ENCODE measurements around the gene GNB3. TPM values are rescaled to one million over a fixed set of nuclear protein-coding genes. Genes with fewer than 3 reads are reported as not detected.

The GNB3 gene
- total and polyA plus RNA-seq, 4 donors = under 0.01 to 0.12 TPM; not detected in 2

DNA sequence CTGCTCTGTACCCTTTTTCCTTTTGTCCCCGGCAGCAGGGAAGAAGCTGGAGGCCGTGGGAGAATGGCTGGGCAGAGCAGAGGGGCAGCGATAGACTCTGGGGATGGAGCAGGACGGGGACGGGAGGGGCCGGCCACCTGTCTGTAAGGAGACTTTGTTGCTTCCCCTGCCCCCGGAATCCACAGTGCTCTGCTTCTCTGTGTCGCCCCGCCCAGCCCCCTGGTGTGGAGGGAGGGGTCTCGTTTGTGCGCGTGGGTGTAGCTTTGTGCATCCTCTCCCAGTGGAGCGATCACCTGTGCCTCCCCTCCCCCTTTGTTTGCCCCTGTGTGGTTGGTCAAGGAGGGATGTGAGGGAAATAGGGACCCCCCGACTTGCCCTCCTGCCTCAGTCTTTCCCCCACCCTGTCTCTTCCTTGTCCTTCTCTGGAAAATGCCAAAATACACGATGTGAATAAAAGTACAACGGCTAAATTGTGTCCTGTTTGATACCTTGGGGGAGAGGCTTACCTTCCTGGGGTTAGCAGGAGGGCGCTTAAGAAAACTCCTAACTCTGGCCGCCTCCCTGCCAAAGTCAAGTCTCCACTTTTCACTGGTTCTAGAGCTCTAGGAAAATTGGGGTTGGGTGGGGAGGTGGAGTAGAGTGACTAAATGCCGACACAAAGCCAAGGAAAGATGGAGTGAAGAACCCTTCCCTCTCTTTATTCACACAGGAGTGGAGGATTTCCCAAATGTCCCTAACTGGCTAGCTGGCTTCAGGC is 25.6 kb downstream of the GNB3 start:
- 83% methylated on average over 19 of the region's 19 CpGs for WGBS
- Histone ChIP-seq H3K4me1 (ENCODE audit: control insufficient read depth in 4 of 4, insufficient read depth in 4 of 4, low read length in 3 of 4) (peaks cover 3 to 33% (median 29%) of the 10 kb centered on the region in 4 donors), H3K9me3 (ENCODE audit: control insufficient read depth in 4 of 4, low read length in 3 of 4) (no peaks in the 10 kb centered on the region), H3K36me3 (ENCODE audit: control insufficient read depth in 4 of 4, insufficient read depth in 3 of 4, low read depth in 1 of 4, low read length in 3 of 4) (peaks cover 7 to 44% (median 18%) of the 10 kb centered on the region in 4 donors), H3K9ac (ENCODE audit: low read depth in 1 of 2, low read length in 2 of 2) (no peak overlapping the region), H3K27ac (ENCODE audit: low read depth in 1 of 2, low read length in 2 of 2) (peak overlapping the region in 1 of 2 donors; percentile 52), H3K27me3 (ENCODE audit: control insufficient read depth in 4 of 4, insufficient read depth in 4 of 4, low read length in 3 of 4) (no peaks in the 10 kb centered on the region), H3K4me3 (ENCODE audit: low read depth in 1 of 3, low read length in 3 of 3) (no peak overlapping the region)
- TF ChIP-seq EGR1 (IDR thresholded peaks at IDR 0.05; ENCODE audit: low read depth in 2 of 2) = no peak
- TF ChIP-seq, protein P1, sequence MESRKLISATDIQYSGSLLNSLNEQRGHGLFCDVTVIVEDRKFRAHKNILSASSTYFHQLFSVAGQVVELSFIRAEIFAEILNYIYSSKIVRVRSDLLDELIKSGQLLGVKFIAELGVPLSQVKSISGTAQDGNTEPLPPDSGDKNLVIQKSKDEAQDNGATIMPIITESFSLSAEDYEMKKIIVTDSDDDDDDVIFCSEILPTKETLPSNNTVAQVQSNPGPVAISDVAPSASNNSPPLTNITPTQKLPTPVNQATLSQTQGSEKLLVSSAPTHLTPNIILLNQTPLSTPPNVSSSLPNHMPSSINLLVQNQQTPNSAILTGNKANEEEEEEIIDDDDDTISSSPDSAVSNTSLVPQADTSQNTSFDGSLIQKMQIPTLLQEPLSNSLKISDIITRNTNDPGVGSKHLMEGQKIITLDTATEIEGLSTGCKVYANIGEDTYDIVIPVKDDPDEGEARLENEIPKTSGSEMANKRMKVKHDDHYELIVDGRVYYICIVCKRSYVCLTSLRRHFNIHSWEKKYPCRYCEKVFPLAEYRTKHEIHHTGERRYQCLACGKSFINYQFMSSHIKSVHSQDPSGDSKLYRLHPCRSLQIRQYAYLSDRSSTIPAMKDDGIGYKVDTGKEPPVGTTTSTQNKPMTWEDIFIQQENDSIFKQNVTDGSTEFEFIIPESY (IDR thresholded peaks at IDR 0.05) = no peak
- no peak for TF ChIP-seq GABPA (IDR thresholded peaks at IDR 0.05 in 1 of 2, conservative IDR thresholded peaks at IDR 0.05 in 1 of 2)
- no peak for TF ChIP-seq RXRA (IDR thresholded peaks at IDR 0.05)
- TF ChIP-seq FOXA1 (IDR thresholded peaks at IDR 0.05) = no peak
- TF ChIP-seq FOXA2 (IDR thresholded peaks at IDR 0.05) = no peak
- TF ChIP-seq, protein P2, sequence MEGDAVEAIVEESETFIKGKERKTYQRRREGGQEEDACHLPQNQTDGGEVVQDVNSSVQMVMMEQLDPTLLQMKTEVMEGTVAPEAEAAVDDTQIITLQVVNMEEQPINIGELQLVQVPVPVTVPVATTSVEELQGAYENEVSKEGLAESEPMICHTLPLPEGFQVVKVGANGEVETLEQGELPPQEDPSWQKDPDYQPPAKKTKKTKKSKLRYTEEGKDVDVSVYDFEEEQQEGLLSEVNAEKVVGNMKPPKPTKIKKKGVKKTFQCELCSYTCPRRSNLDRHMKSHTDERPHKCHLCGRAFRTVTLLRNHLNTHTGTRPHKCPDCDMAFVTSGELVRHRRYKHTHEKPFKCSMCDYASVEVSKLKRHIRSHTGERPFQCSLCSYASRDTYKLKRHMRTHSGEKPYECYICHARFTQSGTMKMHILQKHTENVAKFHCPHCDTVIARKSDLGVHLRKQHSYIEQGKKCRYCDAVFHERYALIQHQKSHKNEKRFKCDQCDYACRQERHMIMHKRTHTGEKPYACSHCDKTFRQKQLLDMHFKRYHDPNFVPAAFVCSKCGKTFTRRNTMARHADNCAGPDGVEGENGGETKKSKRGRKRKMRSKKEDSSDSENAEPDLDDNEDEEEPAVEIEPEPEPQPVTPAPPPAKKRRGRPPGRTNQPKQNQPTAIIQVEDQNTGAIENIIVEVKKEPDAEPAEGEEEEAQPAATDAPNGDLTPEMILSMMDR (IDR thresholded peaks at IDR 0.05; ENCODE audit: low read depth, low read length, missing input control) = no peak
- DNase-seq (ENCODE audit: low spot score) = no peak

DNA sequence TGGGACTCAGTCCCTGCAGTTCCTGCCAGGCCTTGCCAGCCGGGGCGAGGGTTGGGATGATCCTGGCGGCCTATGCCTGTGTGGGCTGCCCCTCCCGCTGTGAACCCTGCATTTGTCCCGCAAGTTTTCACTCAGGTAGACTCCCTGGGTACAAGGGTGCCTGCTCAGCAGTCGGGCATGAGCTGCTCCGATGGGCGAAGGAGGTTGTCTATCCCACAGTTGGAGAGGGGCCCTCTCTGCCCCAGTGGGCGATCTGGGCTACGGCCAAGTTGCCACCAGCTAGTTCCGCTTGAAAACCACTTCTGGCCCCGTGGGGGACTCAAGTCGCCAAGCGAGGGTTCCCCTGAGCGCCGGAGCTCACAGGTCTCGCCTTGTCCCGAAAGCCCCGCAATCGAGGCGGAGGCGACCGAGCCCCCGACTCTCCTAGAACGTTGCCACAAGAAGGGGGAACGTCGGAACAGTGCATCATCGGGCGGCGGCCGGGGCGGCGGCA is 26.2 kb downstream of the GNB3 start:
- 3% methylated on average over 33 of the region's 33 CpGs for WGBS
- H3K9ac ChIP-seq (ENCODE audit: low read depth in 1 of 2, low read length in 2 of 2) = no peak overlapping the region
- TF ChIP-seq HNF4A (conservative IDR thresholded peaks at IDR 0.05) = peak in 1 of 2 donors; percentile 20
- TF ChIP-seq TAF1 (conservative IDR thresholded peaks at IDR 0.05) = no peak
- peak; percentile 8 for TF ChIP-seq SP1 (IDR thresholded peaks at IDR 0.05)
- H3K27ac ChIP-seq (ENCODE audit: low read depth in 1 of 2, low read length in 2 of 2) = peak overlapping the region; percentile 52 to 99
- peaks cover 3 to 40% (median 35%) of the 10 kb centered on the region in 4 donors for H3K4me1 ChIP-seq (ENCODE audit: control insufficient read depth in 4 of 4, insufficient read depth in 4 of 4, low read length in 3 of 4)
- H3K27me3 ChIP-seq (ENCODE audit: control insufficient read depth in 4 of 4, insufficient read depth in 4 of 4, low read length in 3 of 4) = no peaks in the 10 kb centered on the region
- peaks cover 4 to 39% (median 17%) of the 10 kb centered on the region in 4 donors for H3K36me3 ChIP-seq (ENCODE audit: control insufficient read depth in 4 of 4, insufficient read depth in 3 of 4, low read depth in 1 of 4, low read length in 3 of 4)
- no peak for DNase-seq (ENCODE audit: low spot score)
- H3K4me3 ChIP-seq (ENCODE audit: low read depth in 1 of 3, low read length in 3 of 3) = peak overlapping the region in 2 of 3 donors; percentile 39 to 91
- H3K9me3 ChIP-seq (ENCODE audit: control insufficient read depth in 4 of 4, low read length in 3 of 4) = no peaks in the 10 kb centered on the region

DNA sequence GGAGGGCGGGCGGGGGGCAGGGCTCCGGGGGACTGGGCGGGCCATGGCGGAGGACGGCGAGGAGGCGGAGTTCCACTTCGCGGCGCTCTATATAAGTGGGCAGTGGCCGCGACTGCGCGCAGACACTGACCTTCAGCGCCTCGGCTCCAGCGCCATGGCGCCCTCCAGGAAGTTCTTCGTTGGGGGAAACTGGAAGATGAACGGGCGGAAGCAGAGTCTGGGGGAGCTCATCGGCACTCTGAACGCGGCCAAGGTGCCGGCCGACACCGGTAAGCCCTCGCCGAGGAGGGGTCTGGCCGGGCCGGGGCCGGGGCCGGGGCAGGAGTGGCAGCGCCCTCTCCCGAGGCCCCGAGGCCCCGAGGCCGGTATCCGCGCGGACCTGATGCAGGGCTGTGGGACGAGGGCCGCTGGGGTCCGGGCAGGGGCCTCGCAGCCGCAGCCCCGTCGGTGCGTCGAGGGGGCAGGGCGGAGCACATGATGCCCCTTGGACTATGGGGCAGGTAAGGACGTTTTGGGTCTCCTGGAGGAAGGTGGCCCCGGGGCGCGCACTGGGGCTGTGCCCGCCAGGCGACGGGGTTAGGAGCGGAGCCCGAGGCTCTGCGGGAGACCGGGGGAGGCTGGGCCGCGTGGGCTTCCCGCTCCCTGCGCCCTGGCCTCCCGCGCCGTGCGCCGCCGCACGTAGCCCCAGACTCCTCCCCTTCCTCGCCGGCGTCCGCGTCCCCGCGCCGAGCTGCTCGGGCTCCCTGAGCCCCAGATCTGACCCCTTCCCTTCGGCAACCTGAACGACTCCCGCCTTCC is 26.9 kb downstream of the GNB3 start, which contains the start of gene TPI1:
Gene TPI1 (plus strand): TSS at position 119 of the 798 bp plus-strand sequence. CDS start 36 bp downstream, at position 155.
- Histone ChIP-seq H3K4me3 (ENCODE audit: low read depth in 1 of 3, low read length in 3 of 3) (peak within 1 kb of the TSS; percentile 81 to 95 (median 91)), H3K27ac (ENCODE audit: low read depth in 1 of 2, low read length in 2 of 2) (peak within 1 kb of the TSS; percentile 96 to 99), H3K9ac (ENCODE audit: low read depth in 1 of 2, low read length in 2 of 2) (peak within 1 kb of the TSS; percentile 66 to 81), H3K36me3 (ENCODE audit: control insufficient read depth in 4 of 4, insufficient read depth in 3 of 4, low read depth in 1 of 4, low read length in 3 of 4) (peaks cover 4 to 35% (median 15%) of the 10 kb centered on the region in 4 donors), H3K4me1 (ENCODE audit: control insufficient read depth in 4 of 4, insufficient read depth in 4 of 4, low read length in 3 of 4) (peaks cover 3 to 45% (median 40%) of the 10 kb centered on the region in 4 donors), H3K27me3 (ENCODE audit: control insufficient read depth in 4 of 4, insufficient read depth in 4 of 4, low read length in 3 of 4) (no peaks in the 10 kb centered on the region), H3K9me3 (ENCODE audit: control insufficient read depth in 4 of 4, low read length in 3 of 4) (no peaks in the 10 kb centered on the region)
- peak; percentile 89 for DNase-seq (ENCODE audit: low spot score)
- WGBS = under 1% methylated on average over 86 of the region's 86 CpGs
- TF ChIP-seq FOXA2 (IDR thresholded peaks at IDR 0.05) = no peak
- TF ChIP-seq GABPA (IDR thresholded peaks at IDR 0.05 in 1 of 2, conservative IDR thresholded peaks at IDR 0.05 in 1 of 2) = no peak
- TF ChIP-seq JUND (IDR thresholded peaks at IDR 0.05) = no peak
- no peak for TF ChIP-seq FOXA1 (IDR thresholded peaks at IDR 0.05)
- TF ChIP-seq, protein P3, sequence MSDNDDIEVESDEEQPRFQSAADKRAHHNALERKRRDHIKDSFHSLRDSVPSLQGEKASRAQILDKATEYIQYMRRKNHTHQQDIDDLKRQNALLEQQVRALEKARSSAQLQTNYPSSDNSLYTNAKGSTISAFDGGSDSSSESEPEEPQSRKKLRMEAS (IDR thresholded peaks at IDR 0.05) = no peak
- no peak for TF ChIP-seq RAD21 (IDR thresholded peaks at IDR 0.05)
- TF ChIP-seq, protein P2 (IDR thresholded peaks at IDR 0.05; ENCODE audit: low read depth, low read length, missing input control) = no peak
- TF ChIP-seq, protein P4, sequence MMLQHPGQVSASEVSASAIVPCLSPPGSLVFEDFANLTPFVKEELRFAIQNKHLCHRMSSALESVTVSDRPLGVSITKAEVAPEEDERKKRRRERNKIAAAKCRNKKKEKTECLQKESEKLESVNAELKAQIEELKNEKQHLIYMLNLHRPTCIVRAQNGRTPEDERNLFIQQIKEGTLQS (IDR thresholded peaks at IDR 0.05) = no peak
- TF ChIP-seq HNF4G (IDR thresholded peaks at IDR 0.05) = no peak
- TF ChIP-seq, protein P1 (IDR thresholded peaks at IDR 0.05) = no peak
- TF ChIP-seq RXRA (IDR thresholded peaks at IDR 0.05) = no peak
- peak; percentile 94 for TF ChIP-seq TAF1 (conservative IDR thresholded peaks at IDR 0.05)
